AG09309 (cell line): ENCODE results near the gene ZFP57.
"Not testable (repeated sequence)": the region's sequence is repeated elsewhere in the genome, so short reads cannot be mapped to it uniquely, and the experiment has no call there.

Source experiments
- DNase-seq: peaks from one replicate; pipeline ENCODE4 v3.0.0-alpha.2; 2010; ENCODE audit warnings: low read depth
- H3K4me3 ChIP-seq: 2 replicates; pipeline ENCODE4 v1.5.1; 2011; ENCODE audit warnings: mild to moderate bottlenecking, low read depth, low read length, moderate library complexity; ENCODE audit not compliant: control insufficient read depth
- TF ChIP-seq, protein P1 (sequence below): IDR thresholded peaks from 2 replicates; pipeline ENCODE4 v1.5.1; 2011; ENCODE audit warnings: mild to moderate bottlenecking, low read depth, low read length, inconsistent platforms; ENCODE audit not compliant: insufficient read depth, control insufficient read depth; ENCODE audit errors: missing control alignments

ZFP57 gene

DNA sequence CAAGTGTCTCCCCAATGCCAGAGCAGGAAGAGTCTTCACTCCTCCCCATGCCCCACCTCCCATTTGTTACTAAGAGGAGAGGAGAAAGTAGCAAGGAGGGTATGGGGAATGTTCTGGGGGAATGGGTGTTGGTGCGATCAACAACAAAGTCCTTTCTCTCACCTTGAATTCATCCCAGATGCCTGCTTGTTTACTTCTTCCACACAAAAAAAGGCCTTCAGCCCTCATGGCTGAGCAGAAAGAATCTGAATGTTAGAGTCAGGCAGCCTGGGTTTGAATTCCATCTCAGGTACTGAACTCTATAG is 14.2 kb downstream of the ZFP57 start:
- no peak for DNase-seq
- no peak overlapping the region for H3K4me3 ChIP-seq
- TF ChIP-seq, protein P1, sequence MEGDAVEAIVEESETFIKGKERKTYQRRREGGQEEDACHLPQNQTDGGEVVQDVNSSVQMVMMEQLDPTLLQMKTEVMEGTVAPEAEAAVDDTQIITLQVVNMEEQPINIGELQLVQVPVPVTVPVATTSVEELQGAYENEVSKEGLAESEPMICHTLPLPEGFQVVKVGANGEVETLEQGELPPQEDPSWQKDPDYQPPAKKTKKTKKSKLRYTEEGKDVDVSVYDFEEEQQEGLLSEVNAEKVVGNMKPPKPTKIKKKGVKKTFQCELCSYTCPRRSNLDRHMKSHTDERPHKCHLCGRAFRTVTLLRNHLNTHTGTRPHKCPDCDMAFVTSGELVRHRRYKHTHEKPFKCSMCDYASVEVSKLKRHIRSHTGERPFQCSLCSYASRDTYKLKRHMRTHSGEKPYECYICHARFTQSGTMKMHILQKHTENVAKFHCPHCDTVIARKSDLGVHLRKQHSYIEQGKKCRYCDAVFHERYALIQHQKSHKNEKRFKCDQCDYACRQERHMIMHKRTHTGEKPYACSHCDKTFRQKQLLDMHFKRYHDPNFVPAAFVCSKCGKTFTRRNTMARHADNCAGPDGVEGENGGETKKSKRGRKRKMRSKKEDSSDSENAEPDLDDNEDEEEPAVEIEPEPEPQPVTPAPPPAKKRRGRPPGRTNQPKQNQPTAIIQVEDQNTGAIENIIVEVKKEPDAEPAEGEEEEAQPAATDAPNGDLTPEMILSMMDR: no peak

GRCh38 chr6:29665942-29666825 is 14.8 kb downstream of the ZFP57 start:
- no peak for DNase-seq
- H3K4me3 ChIP-seq: no peak overlapping the region
- TF ChIP-seq, protein P1: no peak

- DNase-seq: no peak
- TF ChIP-seq, protein P1: no peak
Observed at GRCh38 chr6:29663300-29664042, 17.5 kb downstream of the ZFP57 start.

GRCh38 chr6:29661502-29662141 is 19.3 kb downstream of the ZFP57 start:
- H3K4me3 ChIP-seq, DNase-seq: not testable (repeated sequence)

More at GRCh38 chr6:29663300-29664042, 17.5 kb downstream of the ZFP57 start:
- H3K4me3 ChIP-seq: no peak overlapping the region

GRCh38 chr6:29661071-29661470 is 19.9 kb downstream of the ZFP57 start:
- TF ChIP-seq, protein P1: no peak
- DNase-seq: no peak
- H3K4me3 ChIP-seq: no peak overlapping the region

DNA sequence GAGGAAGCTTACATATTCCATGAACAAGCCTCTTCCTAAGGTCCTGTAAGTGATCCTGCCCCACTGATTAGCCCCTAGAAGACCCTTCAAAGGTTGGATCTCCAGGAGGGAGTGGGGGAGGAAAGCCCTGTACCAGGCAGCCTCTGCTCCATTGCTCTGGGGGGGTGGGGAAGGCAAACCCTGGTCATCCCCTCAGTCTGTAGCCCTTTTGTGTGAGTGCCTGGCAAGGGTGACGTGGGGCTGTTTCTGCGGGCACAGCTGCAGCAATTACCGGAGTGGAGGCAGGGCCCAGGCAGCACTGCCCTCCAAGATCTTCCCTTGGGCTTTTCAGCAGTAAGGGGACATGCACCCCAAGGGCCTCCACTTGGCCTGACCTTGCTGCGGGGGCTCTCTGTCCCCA is 24.2 kb downstream of the ZFP57 start, which contains the start of gene MOG:
MOG (plus strand) TSS at position 295 of the 400 bp plus-strand sequence. CDS start 118 bp downstream, outside the sequence.
- H3K4me3 ChIP-seq: no peak within 1 kb of the TSS
- TF ChIP-seq, protein P1: no peak
- DNase-seq: no peak
